Inflammatory macrophage (primary cell): ENCODE measurements around the gene CYTH3.
A peak's percentile ranks its signal among the peaks of the same experiment; 100 is the strongest.
"Not testable (repeated sequence)": the region's sequence is repeated elsewhere in the genome, so short reads cannot be mapped to it uniquely, and the experiment has no call there.

ENCODE experiments used
- DNase-seq, 2 donors: peaks; one replicate each; pipeline ENCODE4 v3.0.0-alpha.2; 2020 to 2022

CYTH3 gene

DNA sequence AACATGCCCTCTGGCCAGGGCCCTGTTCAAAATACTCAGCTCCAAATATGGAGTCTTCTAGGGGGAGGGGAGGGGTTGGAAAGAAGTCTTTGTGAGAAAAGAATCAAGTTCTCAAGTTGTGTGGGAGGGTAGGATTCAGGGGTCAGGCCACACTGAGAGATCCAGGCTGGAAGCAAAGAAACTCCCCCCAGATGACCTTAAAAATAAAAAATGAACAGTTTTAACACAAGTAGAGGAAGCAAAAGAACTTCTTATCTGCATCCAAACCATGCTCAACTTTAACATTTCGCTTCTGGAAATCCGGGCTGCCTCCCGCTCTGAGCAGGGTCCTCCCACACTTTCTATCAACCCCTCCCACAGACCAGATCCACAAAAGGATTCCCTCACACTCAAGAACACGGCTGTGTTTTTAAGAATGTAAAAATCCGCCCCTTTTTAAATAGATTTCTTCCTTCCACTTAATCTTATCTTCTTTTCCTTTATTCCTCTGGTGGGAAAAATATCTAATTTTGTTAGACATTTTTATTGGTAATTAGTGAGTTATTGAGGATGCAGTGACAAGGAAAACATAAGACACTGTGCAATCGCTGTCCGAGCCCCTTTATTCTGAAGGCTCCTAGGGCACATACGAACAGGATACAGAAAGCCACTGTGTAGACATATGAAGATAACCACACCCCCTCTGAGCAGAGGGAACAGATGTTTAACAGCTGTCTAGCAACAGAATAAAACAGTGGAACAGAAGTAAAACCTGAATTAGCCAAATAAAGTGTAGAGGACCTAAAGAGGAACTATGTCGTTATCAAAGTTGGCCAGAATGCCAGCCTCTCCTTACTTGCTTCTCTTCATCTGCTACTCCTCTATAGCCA is 43.8 kb downstream of the CYTH3 start:
- peak; percentile 26 to 50 for DNase-seq

DNA sequence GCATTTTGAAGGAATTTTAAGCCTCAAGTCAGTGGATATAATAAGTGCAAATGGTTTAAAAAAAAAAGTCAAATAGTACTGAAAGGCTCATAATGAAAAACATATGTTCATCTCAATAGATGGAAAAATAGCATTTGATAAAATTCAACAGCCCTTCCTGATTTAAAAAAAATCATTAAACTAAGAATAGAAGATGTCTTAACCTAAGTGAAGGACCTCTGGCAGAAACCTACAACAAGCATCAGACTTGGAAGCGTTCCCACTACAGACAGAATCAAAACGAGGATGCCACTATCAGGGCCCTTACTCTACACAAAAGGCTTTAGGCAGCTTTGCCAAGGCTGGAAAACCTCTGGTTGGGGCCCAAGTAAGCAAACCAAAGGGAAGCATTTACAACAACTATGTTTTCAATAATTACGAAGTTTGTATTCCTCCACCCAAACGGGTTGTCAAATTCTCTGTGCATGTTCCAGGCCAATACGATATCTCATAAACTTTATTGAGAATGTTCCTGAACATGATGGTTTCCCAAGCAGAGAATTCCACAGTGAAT is 45.1 kb downstream of the CYTH3 start:
- DNase-seq = no peak

- DNase-seq = peak in 1 of 2 donors; percentile 3
Observed at GRCh38 chr7:6226194-6226799, 46.1 kb downstream of the CYTH3 start.

DNA sequence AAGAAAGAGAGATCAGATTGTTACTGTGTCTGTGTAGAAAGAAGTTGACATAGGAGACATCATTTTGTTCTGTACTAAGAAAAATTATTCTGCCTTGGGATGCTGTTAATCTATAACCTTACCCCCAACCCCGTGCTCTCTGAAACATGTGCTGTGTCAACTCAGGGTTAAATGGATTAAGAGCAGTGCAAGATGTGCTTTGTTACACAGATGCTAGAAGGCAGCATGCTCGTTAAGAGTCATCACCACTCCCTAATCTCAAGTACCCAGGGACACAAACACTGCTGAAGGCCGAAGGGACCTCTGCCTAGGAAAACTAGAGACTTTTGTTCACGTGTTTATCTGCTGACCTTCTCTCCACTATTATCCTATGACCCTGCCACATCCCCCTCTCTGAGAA is 49.0 kb downstream of the CYTH3 start:
- DNase-seq = not testable (repeated sequence)

GRCh38 chr7:6223010-6223409 is 49.4 kb downstream of the CYTH3 start:
- not testable (repeated sequence) for DNase-seq

DNA sequence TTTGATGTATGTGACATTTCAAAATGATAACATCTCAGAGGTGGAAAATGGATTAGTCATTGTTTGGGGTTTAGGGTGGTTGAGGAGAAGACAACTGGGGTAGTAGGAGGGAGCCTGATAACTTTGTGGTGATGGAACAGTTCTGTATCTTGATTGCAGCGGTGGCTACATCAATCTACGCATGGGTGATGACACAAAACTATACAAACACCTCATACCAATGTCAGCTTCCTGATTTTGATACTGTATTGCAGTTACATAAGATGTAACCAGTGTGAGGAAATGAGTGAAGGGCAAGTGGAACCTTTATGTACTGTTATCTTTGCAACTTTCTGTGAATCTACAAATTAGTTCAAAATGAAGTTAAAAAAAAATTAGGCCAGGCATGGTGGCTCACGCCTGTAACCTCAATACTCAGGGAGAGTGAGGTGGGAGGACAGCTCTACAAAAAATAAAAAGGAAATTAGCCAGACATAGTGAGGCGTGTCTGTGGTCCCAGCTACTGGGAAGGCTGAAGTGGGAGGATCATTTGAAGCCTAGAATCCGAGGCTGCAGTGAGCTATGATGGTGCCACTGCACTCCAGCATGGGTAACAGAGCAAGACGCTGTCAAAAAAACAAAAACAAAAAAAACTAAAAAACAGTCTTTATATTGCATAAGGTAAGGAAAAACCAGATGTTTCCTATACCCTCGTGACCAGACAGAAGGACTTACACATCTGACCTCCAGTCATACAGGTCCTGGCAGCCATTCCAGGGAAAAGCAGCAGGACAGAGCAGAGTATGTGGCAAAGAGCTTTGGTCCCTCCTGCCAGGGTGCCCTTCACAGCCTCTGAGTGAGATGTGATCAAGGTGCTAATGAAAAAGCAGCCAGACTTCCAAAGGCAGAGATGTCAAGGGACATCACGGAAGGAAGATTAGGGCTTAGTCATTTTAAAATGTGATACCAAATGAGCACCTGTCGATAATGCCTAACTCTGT is 50.8 kb downstream of the CYTH3 start:
- DNase-seq = peak; percentile 77 to 88

- peak; percentile 54 to 82 for DNase-seq
Observed at GRCh38 chr7:6218329-6218728, 54.1 kb downstream of the CYTH3 start.

- no peak for DNase-seq
Observed at GRCh38 chr7:6212008-6212407, 60.4 kb downstream of the CYTH3 start.

DNA sequence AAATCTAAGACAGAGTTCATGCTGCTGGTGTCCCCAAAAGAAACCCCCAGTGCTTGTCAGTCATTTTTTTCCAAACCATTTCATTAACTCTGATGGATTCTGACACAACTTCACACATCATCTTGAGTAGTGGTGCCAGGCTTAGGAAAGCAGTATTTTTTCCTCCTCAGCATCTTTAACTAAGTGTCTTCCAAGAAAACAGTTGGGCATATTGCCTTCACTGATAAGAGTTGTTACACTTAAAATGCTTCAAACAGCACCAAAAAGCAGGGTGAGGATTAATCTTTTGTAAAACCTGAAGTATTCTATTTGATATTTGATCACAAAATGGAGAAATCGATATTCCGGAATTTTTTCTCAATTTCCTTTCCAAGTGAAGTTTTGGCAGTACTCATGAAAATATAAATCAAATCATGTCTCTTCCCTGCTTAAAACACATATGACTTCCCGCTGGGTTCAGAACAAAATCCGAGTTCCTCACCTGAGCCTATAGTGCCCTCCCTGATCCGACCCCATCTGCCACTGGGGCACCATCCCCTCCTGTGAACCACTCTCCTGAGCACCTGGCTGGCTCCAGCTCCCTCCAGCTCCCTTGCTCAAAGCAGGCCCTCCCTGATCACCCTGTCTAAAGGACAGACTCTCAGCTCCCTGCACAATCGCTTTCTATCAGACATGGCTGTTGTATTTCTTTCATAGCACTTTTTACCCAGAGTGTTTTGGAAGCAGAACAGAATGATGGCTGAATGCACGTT is 61.6 kb downstream of the CYTH3 start:
- no peak for DNase-seq

- DNase-seq = no peak
Observed at GRCh38 chr7:6209340-6209739, 63.1 kb downstream of the CYTH3 start.

DNA sequence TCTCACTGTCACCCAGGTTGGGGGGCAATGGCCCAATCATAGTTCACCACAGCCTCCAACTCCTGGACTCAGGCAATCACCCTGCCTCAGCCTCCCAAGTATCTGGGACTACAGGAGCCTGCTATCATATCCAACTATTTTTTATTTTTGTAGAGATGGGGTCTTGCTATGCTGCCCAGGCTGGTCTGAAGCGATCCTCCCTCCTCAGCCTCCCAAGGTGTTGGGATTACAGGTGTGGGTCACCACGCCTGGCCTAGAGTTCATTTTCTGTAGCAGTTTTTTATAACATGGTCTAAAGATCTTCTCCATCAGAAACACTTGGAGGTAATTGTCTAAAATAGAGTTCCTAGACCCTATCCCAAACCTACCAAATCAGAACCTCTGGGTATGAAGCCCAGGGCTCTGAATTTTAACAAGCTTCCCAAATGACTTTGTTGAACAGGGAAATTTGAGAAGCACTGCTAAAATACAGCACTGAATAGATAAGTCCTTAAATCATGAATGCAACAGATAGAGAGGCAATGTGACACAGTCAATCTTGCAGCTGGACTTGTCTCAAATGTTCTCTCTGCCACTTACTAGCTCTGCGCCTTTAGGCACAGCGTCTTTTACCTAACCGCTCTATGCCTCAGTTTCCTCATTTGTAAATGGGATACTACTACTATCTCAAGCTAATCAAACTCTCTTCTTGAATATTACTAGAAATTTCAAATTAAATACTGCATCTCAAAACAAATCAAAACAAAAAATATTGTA is 63.7 kb downstream of the CYTH3 start:
- no peak for DNase-seq

DNA sequence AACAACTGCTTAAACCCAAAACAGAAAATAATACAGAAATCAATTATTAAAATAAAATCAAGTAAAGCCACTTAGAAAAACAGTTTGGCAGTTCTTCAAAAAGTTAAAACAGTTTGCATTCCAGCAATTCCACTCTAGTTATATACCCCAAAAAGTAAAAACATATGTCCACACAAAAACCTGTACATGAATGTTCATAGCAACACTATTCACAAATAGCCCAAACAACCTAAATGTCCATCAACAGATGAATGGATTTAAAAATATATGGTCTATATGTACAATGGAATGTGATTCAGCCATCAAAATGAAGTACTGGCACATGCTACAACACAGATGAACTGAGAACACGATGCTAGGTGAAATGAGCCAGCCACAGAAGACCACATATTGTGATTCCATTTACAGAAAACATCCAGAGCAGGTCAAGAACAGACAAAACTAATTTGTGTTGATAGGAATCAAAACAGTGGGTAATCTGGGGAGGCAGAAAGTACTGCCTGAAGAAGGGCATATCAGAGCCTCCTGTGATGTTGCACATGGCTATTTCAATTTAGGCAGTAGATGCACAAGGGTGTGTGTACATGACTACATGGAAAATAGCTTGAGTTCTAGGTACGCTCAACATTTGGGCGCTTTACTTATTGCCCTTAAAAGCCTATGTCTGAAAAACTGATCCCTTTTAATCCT is 66.3 kb downstream of the CYTH3 start:
- no peak for DNase-seq

DNA sequence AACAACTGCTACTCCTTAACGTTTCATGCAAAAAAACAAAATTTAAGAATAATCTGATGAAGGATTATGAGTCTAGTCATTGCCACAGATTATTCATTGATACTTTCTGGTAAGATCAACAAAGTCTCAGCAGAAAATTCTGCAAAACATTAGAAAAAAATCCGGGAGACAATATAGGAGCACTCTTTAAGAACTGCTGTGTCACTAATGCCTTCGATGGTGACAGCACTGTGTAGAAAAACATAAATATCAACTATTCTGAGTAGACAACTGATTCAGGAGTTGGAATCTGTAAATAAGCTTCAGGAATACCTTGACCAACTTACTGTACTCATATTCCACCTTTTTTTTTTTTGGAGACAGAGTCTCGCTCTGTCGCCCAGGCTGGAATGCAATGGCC is 69.0 kb downstream of the CYTH3 start:
- no peak for DNase-seq

DNA sequence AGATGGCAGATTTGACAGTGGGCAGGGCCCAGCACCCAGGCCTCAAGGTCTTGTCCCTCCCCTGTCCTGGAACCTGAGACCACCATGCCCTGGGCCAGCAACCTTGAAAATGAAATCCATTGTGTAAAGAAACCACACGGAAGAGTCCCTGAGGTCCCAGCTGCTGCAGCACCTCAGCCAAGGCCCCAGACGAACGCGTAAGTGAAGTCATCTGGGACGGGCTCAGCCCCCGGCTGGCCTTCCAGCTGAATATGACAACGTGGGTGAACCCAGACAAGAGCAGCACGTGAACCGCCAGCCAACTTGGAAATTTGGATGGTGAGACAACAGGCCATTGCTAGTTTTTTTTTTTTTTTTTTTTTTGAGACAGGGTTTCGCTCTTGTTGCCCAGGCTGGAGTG is 70.3 kb downstream of the CYTH3 start:
- DNase-seq = no peak

DNA sequence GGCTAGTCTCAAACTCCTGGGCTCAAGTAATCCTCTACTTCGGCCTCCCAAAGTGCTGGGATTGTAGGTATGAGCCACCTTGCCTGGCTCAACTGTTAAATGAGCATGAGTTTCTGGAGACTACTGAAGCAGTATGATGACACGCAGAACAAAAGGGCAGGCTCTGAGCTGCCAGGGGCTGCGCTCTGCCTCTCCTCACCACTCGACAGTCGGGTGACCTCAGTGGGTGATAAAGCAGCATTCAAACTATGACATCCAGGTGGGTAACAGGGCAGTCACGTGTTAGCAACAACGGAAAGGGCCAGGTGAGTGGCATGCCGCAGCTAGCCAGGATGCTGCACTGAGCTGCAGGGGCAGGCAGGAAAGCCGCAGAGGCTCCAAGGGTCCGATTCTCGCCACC is 71.5 kb downstream of the CYTH3 start:
- no peak for DNase-seq

DNA sequence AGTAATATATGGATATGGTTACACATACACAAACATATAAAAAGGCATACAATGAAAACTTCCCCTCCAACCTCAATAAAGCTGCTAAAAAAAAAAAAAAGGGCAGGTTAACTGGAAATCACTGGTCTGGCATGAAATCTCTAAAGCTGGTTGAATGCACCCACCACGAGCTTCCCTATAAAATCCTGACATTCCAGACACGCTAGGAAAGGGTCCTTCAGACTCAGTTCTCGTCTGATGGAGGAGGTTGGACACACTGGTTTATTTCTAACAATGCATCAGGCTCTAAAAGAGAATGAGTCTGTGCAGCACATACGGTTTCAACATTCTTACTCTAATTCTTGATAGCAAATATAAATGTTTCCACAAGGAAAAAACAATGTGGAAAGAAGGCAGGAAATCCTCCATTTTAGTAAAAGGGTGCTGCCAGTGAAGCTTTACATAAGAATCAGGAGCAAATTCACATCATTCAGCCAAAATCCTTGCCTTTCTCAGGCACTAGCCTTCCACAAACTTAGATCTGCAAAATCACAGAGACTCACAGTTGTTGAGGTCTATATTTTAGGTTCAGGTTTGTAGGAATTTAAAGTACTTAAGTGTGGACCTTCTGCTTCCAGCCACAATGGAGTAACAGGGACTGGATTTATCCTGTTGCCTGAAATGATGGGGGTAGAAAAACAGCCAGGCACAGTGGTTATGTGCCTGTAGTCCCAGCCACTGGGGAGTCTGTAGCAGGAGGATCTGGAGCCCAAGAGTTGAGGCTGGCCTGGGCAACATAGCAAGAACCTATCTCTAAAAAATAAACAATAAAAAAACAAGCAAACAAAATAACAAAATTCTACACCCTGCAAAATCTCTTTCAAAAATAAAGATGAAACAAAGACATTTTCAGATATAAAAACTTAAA is 73.5 kb downstream of the CYTH3 start:
- DNase-seq = no peak

- DNase-seq = no peak
Observed at GRCh38 chr7:6197801-6198551, 74.4 kb downstream of the CYTH3 start.

- no peak for DNase-seq
Observed at GRCh38 chr7:6193709-6194108, 78.7 kb downstream of the CYTH3 start.

DNA sequence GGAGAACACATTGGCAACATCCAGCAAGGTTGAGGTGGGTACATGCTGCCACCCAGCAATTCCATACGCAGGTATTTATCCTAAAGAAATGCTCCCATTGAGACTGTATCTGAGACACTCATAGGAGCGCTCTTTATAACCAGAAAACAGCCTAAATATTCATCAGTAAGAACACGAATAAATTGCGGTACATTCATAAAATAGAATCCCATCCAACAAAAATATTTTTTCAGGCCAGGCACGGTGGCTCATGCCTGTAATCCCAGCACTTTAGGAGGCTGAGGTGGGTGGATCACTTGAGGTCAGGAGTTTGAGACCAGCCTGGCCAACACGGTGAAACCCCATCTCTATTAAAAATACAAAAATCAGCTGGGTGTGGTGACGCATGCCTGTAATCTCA is 81.9 kb downstream of the CYTH3 start:
- DNase-seq = not testable (repeated sequence)
